NB4 (cell line): ENCODE results near the gene CAB39.

Experiments
- CTCF ChIP-seq: IDR thresholded peaks from one replicate; pipeline ENCODE4 v1.5.1; 2012; ENCODE audit warnings: low read depth, low read length
- MAX ChIP-seq: IDR thresholded peaks from 2 replicates; pipeline ENCODE4 v1.6.1; 2011; ENCODE audit warnings: low read depth, low read length
- POLR2A ChIP-seq: IDR thresholded peaks from 2 replicates; pipeline ENCODE4 v1.6.1; 2011; ENCODE audit warnings: mild to moderate bottlenecking; ENCODE audit not compliant: insufficient read length; ENCODE audit errors: extremely low read depth

- TF ChIP-seq CTCF (no peak), MAX (no peak), POLR2A (no peak)
Measured at GRCh38 chr2:230779126-230779525, 66.5 kb downstream of the CAB39 start.
